Calu3 (cell line): Measurements from ENCODE around the gene PCDHB16. TPM values are rescaled to one million over a fixed set of nuclear protein-coding genes. Genes with fewer than 3 reads are reported as not detected.
A peak's percentile ranks its signal among the peaks of the same experiment; 100 is the strongest.
"Not testable (repeated sequence)": the region's sequence is repeated elsewhere in the genome, so short reads cannot be mapped to it uniquely, and the experiment has no call there.

Experiments
- Bru-seq: library from RNA; stranded (reverse); fragments of 400-500 nt; gene quantifications from one replicate; lab custom pipeline; 2021; lab: Mats Ljungman, UMichigan
- BruChase-seq, 2 experiments: library from RNA; stranded (reverse); fragments of 400-500 nt; gene quantifications; one replicate each; lab custom pipeline; 2021; lab: Mats Ljungman, UMichigan
- BruUV-seq: library from RNA; stranded (reverse); fragments of 400-500 nt; replicated peaks from 2 replicates; lab custom pipeline; 2021; lab: Mats Ljungman, UMichigan
- CTCF ChIA-PET: fragments of 300-600 bp; sonication (Branson Sonifier 250); formaldehyde crosslinking; loops from one replicate; lab custom pipeline; 2022; ENCODE audit warnings: antibody characterized with exemption; lab: Charles Lee
- DNase-seq: peaks from one replicate; pipeline ENCODE4 v3.0.0; 2022
- H3K27ac Mint-ChIP-seq: one replicate; pipeline ENCODE4 v1.8.0; 2022; ENCODE audit warnings: mixed read lengths; ENCODE audit not compliant: unreplicated experiment
- H3K27me3 Mint-ChIP-seq: one replicate; pipeline ENCODE4 v1.8.0; 2022; ENCODE audit warnings: mixed read lengths; ENCODE audit not compliant: unreplicated experiment
- H3K36me3 Mint-ChIP-seq: one replicate; pipeline ENCODE4 v1.8.0; 2022; ENCODE audit warnings: mild to moderate bottlenecking, moderate library complexity, mixed read lengths; ENCODE audit not compliant: insufficient read depth, unreplicated experiment
- H3K4me1 Mint-ChIP-seq: one replicate; pipeline ENCODE4 v1.8.0; 2022; ENCODE audit warnings: mild to moderate bottlenecking, low read depth, mixed read lengths; ENCODE audit not compliant: unreplicated experiment
- H3K4me3 Mint-ChIP-seq: one replicate; pipeline ENCODE4 v1.8.0; 2022; ENCODE audit warnings: mild to moderate bottlenecking, low read depth, moderate library complexity, mixed read lengths; ENCODE audit not compliant: unreplicated experiment
- H3K9me3 Mint-ChIP-seq: one replicate; pipeline ENCODE4 v1.8.0; 2022; ENCODE audit warnings: low read depth, mixed read lengths; ENCODE audit not compliant: unreplicated experiment
- CTCF ChIP-seq: fragments of 200-600 bp; IDR thresholded peaks from one replicate; pipeline ENCODE4 v1.8.0; 2022; ENCODE audit warnings: antibody characterized with exemption; ENCODE audit not compliant: unreplicated experiment
- intact Hi-C: fragments of 100-400 bp; cut with micrococcal nuclease; formaldehyde crosslinking; loops from one replicate; pipeline ENCODE4 v1.10.0; 2022; ENCODE audit not compliant: unreplicated experiment
- long read RNA-seq: library from polyadenylated mRNA; stranded (forward); transcript quantifications from one replicate; pipeline ENCODE4 v2.0.0, GENCODE V29; 2022
- total RNA-seq: library from RNA; stranded (reverse); gene quantifications from 2 replicates; pipeline ENCODE4 v1.2.3, GENCODE V29; 2022

PCDHB16 gene
- 0.35 and 0.66 TPM in 2 replicates for total RNA-seq
- percentile 23 among the genes with signal in this experiment for Bru-seq, nascent RNA
- percentile 36 among the genes with signal in this experiment for BruChase-seq, experiment 1, labeled RNA remaining after a 6-hour chase
- percentile 24 among the genes with signal in this experiment for BruChase-seq, experiment 2, labeled RNA remaining after a 2-hour chase
- long read RNA-seq, result 0 reads

GRCh38 chr5:141182248-141182647, at the start of gene PCDHB16:
Gene PCDHB16 (plus strand): TSS chr5:141182387. CDS start chr5:141182560, 173 bp downstream.
- CTCF ChIA-PET, result interaction anchor here (1.0 kb wide), 1 partner anchor 382 kb away, joined by 3 read pairs; no protein-coding TSS in a partner anchor
- BruUV-seq, result no TSS peak
- Mint-ChIP-seq H3K4me3 (no peak within 1 kb of the TSS), H3K9me3 (peaks cover 25% of the 10 kb centered on the region), H3K27me3 (no peaks in the 10 kb centered on the region), H3K27ac (no peak within 1 kb of the TSS), H3K4me1 (no peaks in the 10 kb centered on the region), H3K36me3 (no peaks in the 10 kb centered on the region)
- TF ChIP-seq CTCF, result no peak
- intact Hi-C loops, result no loop called here
- no peak for DNase-seq

- CTCF ChIA-PET, result no interaction called here
- H3K4me3 Mint-ChIP-seq, result no peak within 1 kb of the TSS
- DNase-seq, result no peak
- no TSS peak for BruUV-seq
- H3K9me3 Mint-ChIP-seq, result peaks cover 15% of the 10 kb centered on the region
- no peaks in the 10 kb centered on the region for H3K36me3 Mint-ChIP-seq
- intact Hi-C loops, result no loop called here
- H3K27me3 Mint-ChIP-seq, result no peaks in the 10 kb centered on the region
- no peaks in the 10 kb centered on the region for H3K4me1 Mint-ChIP-seq
- H3K27ac Mint-ChIP-seq, result no peak within 1 kb of the TSS
- no peak for TF ChIP-seq CTCF
Measured at GRCh38 chr5:141135030-141135717, 47.0 kb upstream of the PCDHB16 start, which contains the start of gene PCDHB5. Gene PCDHB5 (plus strand): TSS chr5:141135206. CDS start chr5:141135435, 229 bp downstream.

- H3K27me3 Mint-ChIP-seq, result no peaks in the 10 kb centered on the region
- peaks cover 11% of the 10 kb centered on the region for H3K9me3 Mint-ChIP-seq
- no peak overlapping the region for H3K4me3 Mint-ChIP-seq
Measured at GRCh38 chr5:141135718-141136266, 46.4 kb upstream of the PCDHB16 start.

GRCh38 chr5:141137346-141137745, 44.8 kb upstream of the PCDHB16 start:
- intact Hi-C loops, H3K27ac Mint-ChIP-seq, CTCF ChIA-PET, H3K4me3 Mint-ChIP-seq, DNase-seq, H3K36me3 Mint-ChIP-seq, H3K4me1 Mint-ChIP-seq, BruUV-seq, H3K27me3 Mint-ChIP-seq: not testable (repeated sequence)
- H3K9me3 Mint-ChIP-seq, result peaks cover 18% of the 10 kb centered on the region

More at GRCh38 chr5:141135718-141136266, 46.4 kb upstream of the PCDHB16 start:
- intact Hi-C loops, result no loop called here
- CTCF ChIA-PET, result no interaction called here
- no TSS peak for BruUV-seq
- no peak overlapping the region for H3K27ac Mint-ChIP-seq
- H3K4me1 Mint-ChIP-seq, result no peaks in the 10 kb centered on the region
- no peak for TF ChIP-seq CTCF
- no peaks in the 10 kb centered on the region for H3K36me3 Mint-ChIP-seq
- DNase-seq, result no peak
